ENCODE measurements around the gene CLMN. TPM values are rescaled to one million over a fixed set of nuclear protein-coding genes. Genes with fewer than 3 reads are reported as not detected.

Gene CLMN
- total RNA-seq, 1 donor = 1.1 TPM

DNA sequence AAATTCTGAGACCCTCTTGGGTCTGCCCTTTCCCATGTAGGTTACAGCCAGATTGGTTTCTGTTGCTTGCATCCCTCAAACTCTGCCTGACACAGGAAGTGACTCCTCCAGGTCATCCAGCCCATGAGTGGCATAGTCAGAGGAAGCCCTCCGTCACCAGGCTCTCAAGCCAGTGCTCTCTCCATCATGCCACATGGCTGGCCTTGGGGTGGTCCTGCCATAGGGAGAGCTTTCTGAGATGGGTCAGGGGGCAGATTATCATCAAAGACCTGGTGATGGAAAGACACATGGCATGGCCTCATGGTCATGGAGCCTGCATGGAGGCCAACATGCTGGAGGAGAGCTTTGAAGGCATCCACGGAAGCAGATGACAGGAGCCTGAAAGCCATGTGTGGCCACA, 15.4 kb upstream of the CLMN start:
- Histone ChIP-seq H3K36me3 (ENCODE audit: insufficient read depth, low read length) (no peaks in the 10 kb centered on the region), H3K9me3 (ENCODE audit: low read depth, low read length) (no peaks in the 10 kb centered on the region), H3K27me3 (ENCODE audit: insufficient read depth, low read length) (no peaks in the 10 kb centered on the region), H3K4me2 (ENCODE audit: insufficient read depth, low read length) (no peak overlapping the region), H3K27ac (ENCODE audit: low read depth, low read length) (no peak overlapping the region), H3K4me1 (ENCODE audit: insufficient read depth, low read length) (no peaks in the 10 kb centered on the region), H3K79me2 (ENCODE audit: insufficient read depth, low read length) (no peaks in the 10 kb centered on the region), H4K20me1 (ENCODE audit: insufficient read depth, low read length) (no peaks in the 10 kb centered on the region), H2AFZ (ENCODE audit: low read length) (no peak overlapping the region), H3K4me3 (ENCODE audit: insufficient read depth, low read length) (no peak overlapping the region)
- TF ChIP-seq, protein P1, sequence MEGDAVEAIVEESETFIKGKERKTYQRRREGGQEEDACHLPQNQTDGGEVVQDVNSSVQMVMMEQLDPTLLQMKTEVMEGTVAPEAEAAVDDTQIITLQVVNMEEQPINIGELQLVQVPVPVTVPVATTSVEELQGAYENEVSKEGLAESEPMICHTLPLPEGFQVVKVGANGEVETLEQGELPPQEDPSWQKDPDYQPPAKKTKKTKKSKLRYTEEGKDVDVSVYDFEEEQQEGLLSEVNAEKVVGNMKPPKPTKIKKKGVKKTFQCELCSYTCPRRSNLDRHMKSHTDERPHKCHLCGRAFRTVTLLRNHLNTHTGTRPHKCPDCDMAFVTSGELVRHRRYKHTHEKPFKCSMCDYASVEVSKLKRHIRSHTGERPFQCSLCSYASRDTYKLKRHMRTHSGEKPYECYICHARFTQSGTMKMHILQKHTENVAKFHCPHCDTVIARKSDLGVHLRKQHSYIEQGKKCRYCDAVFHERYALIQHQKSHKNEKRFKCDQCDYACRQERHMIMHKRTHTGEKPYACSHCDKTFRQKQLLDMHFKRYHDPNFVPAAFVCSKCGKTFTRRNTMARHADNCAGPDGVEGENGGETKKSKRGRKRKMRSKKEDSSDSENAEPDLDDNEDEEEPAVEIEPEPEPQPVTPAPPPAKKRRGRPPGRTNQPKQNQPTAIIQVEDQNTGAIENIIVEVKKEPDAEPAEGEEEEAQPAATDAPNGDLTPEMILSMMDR (IDR thresholded peaks at IDR 0.05; ENCODE audit: extremely low read depth, low read depth, low read length) = no peak
- no peak for DNase-seq (ENCODE audit: insufficient read length, low spot score, missing footprints)

DNA sequence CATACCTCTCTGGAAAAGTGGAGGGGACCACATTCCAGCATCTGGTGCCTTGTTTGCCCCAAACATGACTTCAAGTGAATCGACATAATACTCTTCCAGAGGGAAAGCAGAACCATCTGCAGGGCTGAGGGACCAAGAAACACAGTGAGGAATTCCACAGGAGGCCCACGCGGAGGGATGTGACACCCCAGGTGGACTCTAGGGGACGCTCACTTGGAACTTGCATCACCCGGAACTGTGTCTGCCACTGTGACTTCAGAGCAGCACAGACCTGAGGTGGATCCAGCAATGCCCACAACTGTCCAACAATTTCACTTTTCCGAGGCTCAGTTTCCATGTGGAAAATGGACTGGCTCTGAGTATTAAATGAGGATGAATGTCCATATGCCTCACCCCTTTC, 14.3 kb upstream of the CLMN start:
- H3K27me3 ChIP-seq (ENCODE audit: insufficient read depth, low read length) = no peaks in the 10 kb centered on the region
- H2AFZ ChIP-seq (ENCODE audit: low read length) = no peak overlapping the region
- DNase-seq (ENCODE audit: insufficient read length, low spot score, missing footprints) = no peak
- H3K27ac ChIP-seq (ENCODE audit: low read depth, low read length) = no peak overlapping the region
- H3K4me2 ChIP-seq (ENCODE audit: insufficient read depth, low read length) = no peak overlapping the region
- no peak overlapping the region for H3K4me3 ChIP-seq (ENCODE audit: insufficient read depth, low read length)
- H3K4me1 ChIP-seq (ENCODE audit: insufficient read depth, low read length) = no peaks in the 10 kb centered on the region
- no peaks in the 10 kb centered on the region for H3K9me3 ChIP-seq (ENCODE audit: low read depth, low read length)
- no peaks in the 10 kb centered on the region for H3K36me3 ChIP-seq (ENCODE audit: insufficient read depth, low read length)
- TF ChIP-seq, protein P1 (IDR thresholded peaks at IDR 0.05; ENCODE audit: extremely low read depth, low read depth, low read length) = no peak
- no peaks in the 10 kb centered on the region for H4K20me1 ChIP-seq (ENCODE audit: insufficient read depth, low read length)
- no peaks in the 10 kb centered on the region for H3K79me2 ChIP-seq (ENCODE audit: insufficient read depth, low read length)

DNA sequence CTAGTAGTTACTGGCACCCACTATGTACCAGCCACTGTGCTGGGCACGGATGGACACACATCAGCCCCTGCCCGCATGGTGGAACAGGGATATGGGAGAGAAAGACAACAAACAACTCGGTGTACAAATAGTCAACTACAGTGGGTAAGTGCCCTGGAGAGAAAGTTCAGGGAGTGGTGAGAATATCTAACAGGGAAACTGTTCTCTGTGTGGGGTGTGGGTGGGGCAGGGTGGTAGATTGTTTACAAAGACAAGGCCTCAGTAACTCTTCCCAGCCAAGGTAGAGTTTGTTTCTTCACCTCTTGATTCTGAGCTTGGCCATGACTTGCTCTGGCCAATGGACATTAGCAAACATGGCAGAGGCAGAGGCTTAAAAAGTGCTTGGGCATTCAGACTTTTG, 12.9 kb upstream of the CLMN start:
- no peak overlapping the region for H3K4me2 ChIP-seq (ENCODE audit: insufficient read depth, low read length)
- no peaks in the 10 kb centered on the region for H3K79me2 ChIP-seq (ENCODE audit: insufficient read depth, low read length)
- H2AFZ ChIP-seq (ENCODE audit: low read length) = no peak overlapping the region
- no peaks in the 10 kb centered on the region for H4K20me1 ChIP-seq (ENCODE audit: insufficient read depth, low read length)
- no peak overlapping the region for H3K27ac ChIP-seq (ENCODE audit: low read depth, low read length)
- TF ChIP-seq, protein P1 (IDR thresholded peaks at IDR 0.05; ENCODE audit: extremely low read depth, low read depth, low read length) = no peak
- H3K4me3 ChIP-seq (ENCODE audit: insufficient read depth, low read length) = no peak overlapping the region
- H3K36me3 ChIP-seq (ENCODE audit: insufficient read depth, low read length) = no peaks in the 10 kb centered on the region
- H3K27me3 ChIP-seq (ENCODE audit: insufficient read depth, low read length) = no peaks in the 10 kb centered on the region
- no peak for DNase-seq (ENCODE audit: insufficient read length, low spot score, missing footprints)
- H3K4me1 ChIP-seq (ENCODE audit: insufficient read depth, low read length) = no peaks in the 10 kb centered on the region
- no peaks in the 10 kb centered on the region for H3K9me3 ChIP-seq (ENCODE audit: low read depth, low read length)

DNA sequence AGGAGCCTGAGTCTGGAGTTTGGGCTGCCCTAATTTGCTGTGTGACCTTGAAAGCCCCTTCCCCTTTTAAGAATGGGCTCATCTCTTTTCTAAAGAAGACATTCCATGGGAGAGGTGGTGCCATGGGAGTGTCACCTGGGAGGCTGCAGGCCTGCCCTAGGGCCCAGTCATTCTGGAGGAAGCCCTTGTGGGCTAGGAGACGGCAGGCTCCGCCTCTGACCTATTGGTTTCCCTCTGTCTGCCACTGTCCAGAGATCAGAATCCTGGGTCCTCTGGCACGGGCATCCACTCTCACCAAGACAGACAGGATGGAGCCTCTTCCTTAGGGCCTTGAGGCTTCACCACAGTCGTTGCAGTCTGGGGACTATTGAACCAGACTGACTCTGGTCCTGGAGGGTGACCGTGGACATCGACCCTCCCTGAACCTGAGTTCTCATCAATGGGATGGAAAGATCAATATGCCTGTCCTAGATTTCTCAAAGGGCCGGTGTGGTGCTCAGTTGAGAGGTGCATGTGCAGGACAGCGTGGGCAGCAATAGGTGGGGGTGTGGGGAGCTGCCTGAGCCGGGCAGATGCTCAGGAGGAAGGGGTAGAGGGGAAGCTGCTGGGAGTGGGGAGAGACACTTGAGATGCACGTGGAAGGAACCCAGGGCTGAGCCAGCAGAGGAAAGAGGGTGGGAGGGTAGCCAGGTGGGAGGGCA, 12.2 kb upstream of the CLMN start:
- no peaks in the 10 kb centered on the region for H3K79me2 ChIP-seq (ENCODE audit: insufficient read depth, low read length)
- H3K4me2 ChIP-seq (ENCODE audit: insufficient read depth, low read length) = no peak overlapping the region
- H4K20me1 ChIP-seq (ENCODE audit: insufficient read depth, low read length) = no peaks in the 10 kb centered on the region
- H3K27ac ChIP-seq (ENCODE audit: low read depth, low read length) = no peak overlapping the region
- H3K36me3 ChIP-seq (ENCODE audit: insufficient read depth, low read length) = no peaks in the 10 kb centered on the region
- no peaks in the 10 kb centered on the region for H3K4me1 ChIP-seq (ENCODE audit: insufficient read depth, low read length)
- H3K9me3 ChIP-seq (ENCODE audit: low read depth, low read length) = no peaks in the 10 kb centered on the region
- H3K27me3 ChIP-seq (ENCODE audit: insufficient read depth, low read length) = peaks cover 4% of the 10 kb centered on the region
- no peak overlapping the region for H3K4me3 ChIP-seq (ENCODE audit: insufficient read depth, low read length)
- no peak for DNase-seq (ENCODE audit: insufficient read length, low spot score, missing footprints)
- no peak overlapping the region for H2AFZ ChIP-seq (ENCODE audit: low read length)
- TF ChIP-seq, protein P1 (IDR thresholded peaks at IDR 0.05; ENCODE audit: extremely low read depth, low read depth, low read length) = no peak
